SK-N-SH (cell line): ENCODE data around the gene TMIGD3. TPM values are rescaled to one million over a fixed set of nuclear protein-coding genes. Genes with fewer than 3 reads are reported as not detected.

Experiments
- CTCF ChIA-PET: fragments of 300-600, 350-600 bp; formaldehyde crosslinking; extraction: SDS; loops from one replicate; lab custom pipeline; 2021; lab: Yijun Ruan, JAX
- POLR2A ChIA-PET: fragments of 350-600 bp; sonication (Branson Sonifier 250); formaldehyde crosslinking; extraction: SDS; loops from one replicate; lab custom pipeline; 2020; ENCODE audit warnings: antibody characterized with exemption, inconsistent platforms; lab: Yijun Ruan, JAX
- DNase-seq: peaks from one replicate; pipeline ENCODE4 v3.0.0; 2012
- H2AFZ ChIP-seq: fragments of 200-600 bp; sonication (generic); 2 replicates; pipeline ENCODE4 v1.8.1; 2016; ENCODE audit warnings: antibody characterized with exemption, mild to moderate bottlenecking, low read depth
- H3F3A ChIP-seq: fragments of 200-600 bp; sonication (generic); replicated peaks from 2 replicates; pipeline ENCODE3; 2016; ENCODE audit warnings: antibody characterized with exemption, mild to moderate bottlenecking; ENCODE audit not compliant: insufficient read depth
- H3K27ac ChIP-seq, 2 experiments: fragments of 200-500 bp in 1 of 2; fragments of 200-600 bp in 1 of 2; sonication (Bioruptor generic) in 1 of 2; sonication (generic), shearing (Covaris generic) in 1 of 2; 2 replicates each; pipeline versions ENCODE4 v1.5.1 to v1.6.1; 2014 to 2016; ENCODE audit warnings: low read depth in 2 of 2, inconsistent platforms in 1 of 2, low read length in 1 of 2, mild to moderate bottlenecking in 1 of 2, mixed read lengths in 1 of 2
- H3K27me3 ChIP-seq: fragments of 200-600 bp; sonication (generic), shearing (Covaris generic); 2 replicates; pipeline ENCODE4 v1.6.1; 2016; ENCODE audit warnings: mixed run types; ENCODE audit not compliant: insufficient read depth
- H3K36me3 ChIP-seq, 2 experiments: fragments of 200-500 bp in 1 of 2; fragments of 200-600 bp in 1 of 2; sonication (Bioruptor generic) in 1 of 2; sonication (generic) in 1 of 2; replicated peaks in 1 of 2; 2 replicates each; pipeline versions ENCODE3 to v1.5.1; 2014 to 2016; ENCODE audit warnings: low read length in 1 of 2, mild to moderate bottlenecking in 1 of 2; ENCODE audit not compliant: insufficient read depth in 2 of 2, control insufficient read depth in 1 of 2
- H3K4me1 ChIP-seq, 2 experiments: fragments of 200-500 bp in 1 of 2; fragments of 200-600 bp in 1 of 2; sonication (Bioruptor generic) in 1 of 2; sonication (generic), shearing (Covaris generic) in 1 of 2; 2 replicates each; pipeline versions ENCODE4 v1.5.1 to v1.6.1; 2014 to 2016; ENCODE audit warnings: low read depth in 1 of 2, low read length in 1 of 2, mixed run types in 1 of 2; ENCODE audit not compliant: insufficient read depth in 2 of 2, control insufficient read depth in 1 of 2
- H3K4me2 ChIP-seq: fragments of 200-600 bp; sonication (generic), shearing (Covaris generic); 2 replicates; pipeline ENCODE4 v1.6.1; 2017; ENCODE audit warnings: mixed run types
- H3K4me3 ChIP-seq, 2 experiments: fragments of 200-500 bp in 1 of 2; fragments of 200-600 bp in 1 of 2; sonication (Bioruptor generic) in 1 of 2; sonication (generic), shearing (Covaris generic) in 1 of 2; 2 replicates each; pipeline versions ENCODE4 v1.5.1 to v1.8.1; 2014 to 2016; ENCODE audit warnings: low read depth in 2 of 2, inconsistent platforms in 1 of 2, low read length in 1 of 2, mild to moderate bottlenecking in 1 of 2, mixed read lengths in 1 of 2, moderate library complexity in 1 of 2
- H3K79me2 ChIP-seq: fragments of 200-600 bp; sonication (generic); 2 replicates; pipeline ENCODE4 v1.8.1; 2017; ENCODE audit warnings: mild to moderate bottlenecking; ENCODE audit not compliant: insufficient read depth
- H3K9ac ChIP-seq: fragments of 200-600 bp; sonication (generic); 2 replicates; pipeline ENCODE4 v1.6.1; 2017; ENCODE audit warnings: mixed run types
- H3K9me2 ChIP-seq: fragments of 200-600 bp; sonication (generic); 2 replicates; pipeline ENCODE4 v1.6.1; 2017; ENCODE audit warnings: mixed run types
- H3K9me3 ChIP-seq: fragments of 200-600 bp; sonication (generic); 2 replicates; pipeline ENCODE4 v1.6.1; 2017; ENCODE audit warnings: mixed run types, mild to moderate bottlenecking, moderate library complexity
- H4K20me1 ChIP-seq: fragments of 200-600 bp; sonication (generic); 2 replicates; pipeline ENCODE4 v1.6.1; 2017; ENCODE audit warnings: mild to moderate bottlenecking, mixed run types; ENCODE audit not compliant: insufficient read depth
- ELF1 ChIP-seq: IDR thresholded peaks from 2 replicates; pipeline ENCODE4 v1.4.0; 2012
- EP300 ChIP-seq, 2 experiments: IDR thresholded peaks; 2 replicates each; pipeline versions ENCODE4 v1.4.0 to v1.6.1; 2012; ENCODE audit warnings: borderline replicate concordance in 1 of 2, low read depth in 1 of 2, low read length in 1 of 2
- FOSL2 ChIP-seq: IDR thresholded peaks from 2 replicates; pipeline ENCODE4 v1.4.0; 2012; ENCODE audit warnings: low read depth, mild to moderate bottlenecking, moderate library complexity, borderline replicate concordance
- FOXM1 ChIP-seq: IDR thresholded peaks from 2 replicates; pipeline ENCODE4 v1.4.0; 2012; ENCODE audit warnings: low read depth, mild to moderate bottlenecking
- IRF3 ChIP-seq: fragments of 150-350 bp; IDR thresholded peaks from 2 replicates; pipeline ENCODE4 v1.6.1; 2016; ENCODE audit warnings: mild to moderate bottlenecking, low read depth, low read length
- MAX ChIP-seq: IDR thresholded peaks from 2 replicates; pipeline ENCODE4 v1.4.0; 2012; ENCODE audit warnings: low read depth
- MXI1 ChIP-seq: IDR thresholded peaks from 2 replicates; pipeline ENCODE4 v1.6.1; 2012; ENCODE audit warnings: mild to moderate bottlenecking, low read depth, low read length, improper control_type of control experiment
- NFIC ChIP-seq: IDR thresholded peaks from 2 replicates; pipeline ENCODE4 v1.4.0; 2012; ENCODE audit warnings: borderline replicate concordance
- NRF1 ChIP-seq: IDR thresholded peaks from 2 replicates; pipeline ENCODE4 v1.6.1; 2012; ENCODE audit warnings: low read depth, mild to moderate bottlenecking, low read length
- PBX3 ChIP-seq: IDR thresholded peaks from 2 replicates; pipeline ENCODE4; 2012
- POLR2AphosphoS5 ChIP-seq: IDR thresholded peaks from 2 replicates; pipeline ENCODE4 v1.6.1; 2012; ENCODE audit warnings: low read depth, low read length
- RAD21 ChIP-seq: IDR thresholded peaks from 2 replicates; pipeline ENCODE4 v1.6.1; 2012; ENCODE audit warnings: mild to moderate bottlenecking, low read length
- RFX5 ChIP-seq: IDR thresholded peaks from 2 replicates; pipeline ENCODE4 v1.6.1; 2012; ENCODE audit warnings: mild to moderate bottlenecking, improper control_type of control experiment, low read length
- RXRA ChIP-seq: IDR thresholded peaks from 2 replicates; pipeline ENCODE4 v1.4.0; 2012; ENCODE audit warnings: low read depth, mild to moderate bottlenecking, borderline replicate concordance
- SMC3 ChIP-seq: IDR thresholded peaks from 2 replicates; pipeline ENCODE4 v1.6.1; 2012; ENCODE audit warnings: low read depth, low read length, improper control_type of control experiment
- USF1 ChIP-seq: IDR thresholded peaks from 2 replicates; pipeline ENCODE4 v1.4.0; 2012; ENCODE audit warnings: low read depth, borderline replicate concordance
- USF2 ChIP-seq: fragments of 150-350 bp; IDR thresholded peaks from 2 replicates; pipeline ENCODE4 v1.6.1; 2017; ENCODE audit warnings: antibody characterized with exemption, low read length, low read depth, borderline replicate concordance
- ZBTB33 ChIP-seq: IDR thresholded peaks from 2 replicates; pipeline ENCODE4 v1.4.0; 2012; ENCODE audit warnings: low read depth, borderline replicate concordance
- WGBS: methylation state at CpG from one replicate; pipeline ENCODE4 v1.1.6; 2017; ENCODE audit warnings: low lambda C conversion rate; 5-methylcytosine and 5-hydroxymethylcytosine counted together
- polyA plus RNA-seq, 3 experiments: library from polyadenylated mRNA; depleted of rRNA; stranded (reverse); fragments of >200 nt; gene quantifications; 2 replicates each; pipeline ENCODE4 v1.2.3, GENCODE V29; 2012

The TMIGD3 gene
- polyA plus RNA-seq, 1 of the 3 experiments (the other 2 are of a cell fraction): not detected

- H3F3A ChIP-seq: peaks cover 14% of the 10 kb centered on the region
- no peaks in the 10 kb centered on the region for H3K9me3 ChIP-seq
- no peak overlapping the region for H3K9ac ChIP-seq
- H3K36me3 ChIP-seq: peaks cover 55 to 67% of the 10 kb centered on the region in 2 experiments
- no peak overlapping the region for H2AFZ ChIP-seq
- WGBS: 88% methylated on average over 6 of the region's 6 CpGs
- no peak overlapping the region for H3K4me3 ChIP-seq
- H3K4me2 ChIP-seq: no peak overlapping the region
- no peak for TF ChIP-seq MXI1
- TF ChIP-seq NFIC: no peak
- TF ChIP-seq PBX3: no peak
- no peak for TF ChIP-seq POLR2AphosphoS5
- TF ChIP-seq USF2: no peak
- TF ChIP-seq RXRA: no peak
- TF ChIP-seq RFX5: no peak
- no peak for TF ChIP-seq NRF1
- TF ChIP-seq SMC3: no peak
- TF ChIP-seq ELF1: no peak
- TF ChIP-seq MAX: no peak
- no peak for TF ChIP-seq EP300 (IDR thresholded peaks at IDR 0.05; ENCODE audit: borderline replicate concordance in 1 of 2, low read depth in 1 of 2, low read length in 1 of 2)
- no peak for TF ChIP-seq RAD21
- no peak for TF ChIP-seq FOXM1
- H3K27me3 ChIP-seq: no peaks in the 10 kb centered on the region
- ChIA-PET POLR2A (no interaction called here), CTCF (interaction anchor here (0.6 to 2.1 kb wide), 3 partner anchors 9 to 186 kb away, joined by 3 to 5 read pairs (median 3); no protein-coding TSS in a partner anchor)
- no peaks in the 10 kb centered on the region for H4K20me1 ChIP-seq
- peaks cover 0 to 8% of the 10 kb centered on the region in 2 experiments; a peak in 1 of 4 replicates for H3K4me1 ChIP-seq
- DNase-seq: no peak
- H3K27ac ChIP-seq: no peak overlapping the region
- H3K79me2 ChIP-seq: no peaks in the 10 kb centered on the region
- no peaks in the 10 kb centered on the region for H3K9me2 ChIP-seq
Measured at GRCh38 chr1:111461765-111462164, 41.7 kb downstream of the TMIGD3 start.

- TF ChIP-seq NFIC: no peak
- no peak for TF ChIP-seq FOXM1
- TF ChIP-seq IRF3: no peak
- TF ChIP-seq FOSL2: no peak
- TF ChIP-seq ZBTB33: no peak
- TF ChIP-seq USF1: no peak
- TF ChIP-seq, all 33 proteins: peak for 0
- Histone ChIP-seq H4K20me1 (no peaks in the 10 kb centered on the region), H3K4me1 (peaks cover 0 to 5% of the 10 kb centered on the region in 2 experiments; a peak in 2 of 4 replicates), H3K9me2 (no peaks in the 10 kb centered on the region), H3K9ac (no peak overlapping the region), H3K4me2 (no peak overlapping the region), H3K9me3 (no peaks in the 10 kb centered on the region), H3K27ac (no peak overlapping the region; a peak in 1 of 4 replicates), H3K36me3 (peaks cover 81 to 84% of the 10 kb centered on the region in 2 experiments), H3K27me3 (no peaks in the 10 kb centered on the region), H3F3A (no peaks in the 10 kb centered on the region), H3K79me2 (peaks cover 43% of the 10 kb centered on the region), H2AFZ (no peak overlapping the region), H3K4me3 (no peak overlapping the region)
- CTCF ChIA-PET: no interaction called here
- POLR2A ChIA-PET: no interaction called here
- DNase-seq: no peak
- 94% methylated on average over 3 of the region's 3 CpGs for WGBS
Measured at GRCh38 chr1:111455642-111456031, 47.8 kb downstream of the TMIGD3 start.
